Stimulated activated CD4-positive, alpha-beta T cell treated with anti-CD3 and anti-CD28 coated beads, Interleukin-4, amount 100 ng/mL, for 1 hour (primary cell): ENCODE results near the gene CFAP92.

ENCODE experiments used
- DNase-seq: peaks from one replicate; pipeline ENCODE4 v3.0.0-alpha.2; 2020

The CFAP92 gene

GRCh38 chr3:128864351-128864811, 129.5 kb downstream of the CFAP92 start:
- DNase-seq: no peak

- DNase-seq: no peak
These were observed 130.3 kb downstream of the CFAP92 start for GRCh38 chr3:128863560-128863959.

GRCh38 chr3:128861491-128861890, 132.4 kb downstream of the CFAP92 start:
- DNase-seq: no peak
